GM18951 (cell line): ENCODE results near the gene SPAG4.

Experiments
- POLR2A ChIP-seq: IDR thresholded peaks from 4 replicates; pipeline ENCODE4 v1.6.1; 2011; ENCODE audit warnings: mild to moderate bottlenecking; ENCODE audit not compliant: insufficient read length, insufficient read depth; ENCODE audit errors: extremely low read depth
- in situ Hi-C: fragments of 300-500 bp; cut with MboI; formaldehyde crosslinking; loops from one replicate; pipeline ENCODE4 v1.12.0; 2022; ENCODE audit warnings: low sequenced_read_pairs, mixed read lengths, inconsistent platforms; ENCODE audit not compliant: unreplicated experiment

Gene SPAG4

DNA sequence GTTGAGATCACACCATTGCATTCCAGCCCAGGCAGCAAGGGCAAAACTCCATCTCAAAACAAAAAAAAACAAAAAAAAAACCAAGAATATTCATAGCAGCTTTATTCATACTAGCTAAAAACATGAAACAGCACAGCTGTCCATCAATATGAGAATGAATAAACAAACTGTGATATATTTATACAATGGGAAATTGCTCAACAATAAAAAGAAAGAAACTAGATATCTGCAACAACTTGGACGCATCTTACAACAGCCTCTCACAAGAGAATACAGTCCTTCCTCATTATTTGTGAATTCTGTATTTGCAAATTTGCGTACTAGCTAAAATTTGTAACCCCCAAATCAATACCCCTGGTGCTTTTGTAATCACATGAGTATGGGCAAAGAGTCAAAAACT is 28.2 kb upstream of the SPAG4 start:
- in situ Hi-C loops: no loop called here
- no peak for TF ChIP-seq POLR2A

DNA sequence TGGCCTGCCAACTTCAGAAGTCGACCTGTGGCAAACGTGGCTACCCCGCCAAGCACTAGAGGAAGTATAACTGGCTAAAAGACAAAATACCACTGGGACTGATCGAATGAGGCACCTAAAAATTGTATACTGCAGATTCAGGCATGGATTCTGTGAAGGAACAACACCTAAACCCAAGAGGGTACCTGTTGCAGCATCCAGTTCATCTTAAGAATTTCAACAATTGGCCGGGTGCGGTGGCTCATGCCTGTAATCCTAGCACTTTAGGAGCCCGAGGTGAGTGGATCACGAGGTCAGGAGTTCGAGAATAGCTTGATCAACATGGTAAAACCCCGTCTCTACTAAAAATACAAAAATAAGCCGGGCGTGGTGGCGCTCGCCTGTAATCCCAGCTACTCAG is 27.2 kb upstream of the SPAG4 start:
- in situ Hi-C loops: no loop called here
- TF ChIP-seq POLR2A: no peak

DNA sequence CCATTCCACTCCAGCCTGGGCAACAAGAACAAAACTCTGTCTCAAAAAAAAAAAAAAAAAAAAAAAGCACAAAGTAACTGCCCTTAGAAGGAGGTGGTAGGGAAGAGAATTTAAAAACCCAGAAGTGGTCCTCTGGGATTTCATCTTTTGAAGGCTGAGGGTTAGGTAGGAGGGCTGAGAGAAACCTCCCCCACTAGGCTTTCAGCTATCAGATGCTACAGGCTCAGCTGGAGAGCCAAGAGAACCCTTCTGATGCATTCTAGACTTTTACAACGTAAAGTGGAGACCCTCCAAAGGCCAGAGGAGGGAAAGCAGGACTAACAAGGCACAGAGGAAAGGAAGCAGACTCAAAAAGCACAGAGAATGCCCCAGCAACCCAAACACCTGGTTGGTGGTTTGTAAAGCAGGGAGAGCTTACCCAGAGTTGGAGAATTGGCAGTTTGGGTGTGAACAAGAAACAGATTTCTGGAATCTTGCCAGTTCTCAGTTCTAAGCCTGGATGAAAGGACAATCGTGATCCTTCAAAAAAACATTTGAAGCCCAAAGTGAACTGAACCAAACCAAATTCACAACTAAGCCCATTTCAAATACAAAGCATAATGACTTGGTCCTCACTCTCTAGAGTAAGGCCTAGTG is 23.2 kb upstream of the SPAG4 start:
- in situ Hi-C loops: no loop called here
- TF ChIP-seq POLR2A: no peak

DNA sequence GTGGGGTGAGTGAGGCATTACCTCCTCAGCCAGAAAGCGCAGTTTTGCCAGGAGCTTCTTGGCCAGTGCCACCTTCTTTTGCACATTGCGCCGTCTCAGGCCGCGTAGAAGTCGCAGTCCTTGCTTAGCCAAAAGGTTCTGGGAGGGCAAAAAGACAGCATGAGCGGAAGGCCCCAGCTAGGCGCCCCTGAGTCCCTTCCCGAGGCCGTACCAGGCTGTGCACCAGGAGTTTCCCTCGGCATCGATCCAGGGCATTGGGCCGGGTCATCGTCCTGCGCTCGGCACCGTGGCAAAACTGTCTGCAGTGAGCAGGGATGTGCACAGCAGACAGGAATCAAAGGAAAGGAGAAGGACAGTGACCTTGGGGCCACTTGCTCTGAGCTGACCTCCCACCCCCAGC is 20.2 kb upstream of the SPAG4 start:
- in situ Hi-C loops: no loop called here
- TF ChIP-seq POLR2A: no peak

DNA sequence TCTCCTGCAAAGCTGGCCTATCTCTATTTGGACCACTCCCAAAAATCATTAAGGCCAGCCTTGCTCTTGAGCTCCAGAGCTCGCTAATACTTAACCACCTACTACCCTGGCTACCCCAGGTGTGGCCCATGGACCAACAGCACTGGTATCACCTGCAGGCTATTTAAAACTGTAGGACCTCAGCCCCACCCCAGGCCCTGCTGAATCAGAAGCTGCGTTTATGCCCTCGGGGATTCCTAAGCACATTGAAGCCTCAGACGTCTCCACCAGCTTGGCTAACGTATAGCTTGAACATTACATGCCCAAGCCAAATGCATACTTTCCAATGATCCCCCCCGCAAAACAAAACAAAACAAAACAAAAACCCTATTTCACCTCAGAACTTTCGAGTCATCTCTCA is 19.7 kb upstream of the SPAG4 start:
- no peak for TF ChIP-seq POLR2A
- in situ Hi-C loops: no loop called here

DNA sequence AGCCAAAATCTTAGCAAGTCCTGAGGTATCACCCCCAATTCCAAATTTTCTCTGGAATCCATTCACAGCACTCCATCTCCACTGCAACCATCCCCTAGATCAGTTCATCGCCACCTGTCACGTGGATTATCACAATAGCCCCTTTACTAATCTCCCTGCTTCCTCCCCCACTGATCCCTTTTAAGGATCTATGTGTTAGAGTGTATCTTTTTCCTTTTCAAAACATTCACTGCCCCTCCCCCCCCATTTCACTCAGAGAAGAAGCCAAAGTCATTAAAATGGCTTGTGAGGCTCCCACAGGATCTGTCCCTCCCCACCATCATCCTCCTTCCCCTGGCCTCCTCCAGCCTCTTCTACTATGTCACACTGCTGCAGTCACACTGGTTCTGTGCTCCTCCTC is 18.4 kb upstream of the SPAG4 start:
- TF ChIP-seq POLR2A: no peak
- in situ Hi-C loops: no loop called here

DNA sequence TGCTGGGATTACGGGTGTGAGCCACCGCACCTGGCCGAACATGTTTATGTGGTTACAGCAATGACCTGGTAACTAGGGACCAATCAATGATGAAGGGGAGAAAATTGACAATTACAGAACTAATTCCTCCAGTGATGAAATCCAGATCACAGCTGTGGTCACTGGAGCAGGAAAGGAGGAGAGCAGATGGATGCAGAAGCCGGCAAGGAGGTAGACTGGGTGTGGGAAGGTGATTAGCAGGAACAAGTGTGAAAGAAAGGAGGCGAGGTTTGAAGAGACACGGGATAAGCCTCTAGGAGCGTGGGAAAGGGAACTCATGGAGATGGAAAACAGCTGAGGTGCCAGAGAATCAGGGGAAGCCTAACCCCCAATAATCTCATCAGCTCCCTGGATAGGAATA is 17.2 kb upstream of the SPAG4 start:
- in situ Hi-C loops: no loop called here
- no peak for TF ChIP-seq POLR2A

DNA sequence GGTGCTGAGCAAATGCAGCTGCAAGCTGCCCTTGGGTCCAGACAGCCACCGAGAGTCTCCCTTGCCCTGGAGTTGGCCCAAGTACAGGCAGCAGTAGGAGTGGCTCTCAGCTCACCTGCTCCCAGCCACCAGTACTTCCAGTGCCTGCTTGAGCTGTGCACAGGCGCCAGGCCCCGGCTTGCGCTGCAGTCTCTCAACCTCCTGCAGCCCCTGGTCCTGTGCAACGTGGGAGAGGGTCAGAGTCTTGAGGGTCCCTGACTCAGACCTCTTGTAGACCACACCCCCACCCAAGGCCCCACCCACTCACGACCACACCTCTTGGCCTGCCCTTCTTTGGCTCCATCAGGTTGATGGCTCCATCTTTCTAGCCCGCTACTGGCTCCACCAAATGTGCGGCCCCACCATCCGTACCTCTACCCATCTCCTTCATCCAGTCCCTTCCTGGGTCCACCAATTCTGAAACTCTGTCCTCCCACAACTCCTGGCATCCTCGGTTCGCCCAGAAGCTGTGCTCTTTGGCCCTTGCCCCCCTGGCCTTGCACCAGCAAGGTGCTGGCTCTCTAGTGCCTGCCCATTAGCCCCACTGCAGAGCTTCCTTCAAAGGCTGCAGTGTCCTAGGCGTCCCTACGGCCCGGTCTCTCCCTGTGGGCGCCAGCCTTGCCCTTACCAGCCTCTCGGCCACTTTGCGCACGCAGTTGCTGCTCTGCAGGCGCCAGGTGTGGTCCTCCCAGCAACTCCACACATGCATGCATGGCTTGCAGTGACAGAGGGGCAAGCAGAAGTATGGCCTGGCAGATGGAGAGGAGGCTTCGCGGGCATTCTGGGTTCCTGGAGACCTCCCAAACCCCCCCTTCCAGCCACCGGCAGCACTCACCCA is 16.5 kb upstream of the SPAG4 start:
- no peak for TF ChIP-seq POLR2A
- in situ Hi-C loops: no loop called here

DNA sequence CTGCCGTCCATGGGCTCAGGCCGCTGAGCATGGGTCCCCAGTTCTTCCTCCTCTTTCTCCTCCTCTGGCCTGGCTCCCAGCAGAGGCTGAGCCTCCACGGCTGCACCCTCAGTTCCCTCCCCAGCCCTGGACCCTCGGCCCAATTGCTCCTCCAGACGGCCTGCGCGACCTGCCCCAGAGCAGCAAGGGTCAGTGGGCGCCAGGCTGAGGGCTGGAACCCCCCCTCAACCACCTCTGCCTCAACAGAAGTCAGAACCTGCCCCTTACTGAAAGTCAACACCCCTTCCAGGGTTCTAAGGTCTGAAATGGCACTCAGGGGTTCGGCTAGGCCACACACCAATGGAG is 15.9 kb upstream of the SPAG4 start:
- in situ Hi-C loops: no loop called here
- TF ChIP-seq POLR2A: no peak

DNA sequence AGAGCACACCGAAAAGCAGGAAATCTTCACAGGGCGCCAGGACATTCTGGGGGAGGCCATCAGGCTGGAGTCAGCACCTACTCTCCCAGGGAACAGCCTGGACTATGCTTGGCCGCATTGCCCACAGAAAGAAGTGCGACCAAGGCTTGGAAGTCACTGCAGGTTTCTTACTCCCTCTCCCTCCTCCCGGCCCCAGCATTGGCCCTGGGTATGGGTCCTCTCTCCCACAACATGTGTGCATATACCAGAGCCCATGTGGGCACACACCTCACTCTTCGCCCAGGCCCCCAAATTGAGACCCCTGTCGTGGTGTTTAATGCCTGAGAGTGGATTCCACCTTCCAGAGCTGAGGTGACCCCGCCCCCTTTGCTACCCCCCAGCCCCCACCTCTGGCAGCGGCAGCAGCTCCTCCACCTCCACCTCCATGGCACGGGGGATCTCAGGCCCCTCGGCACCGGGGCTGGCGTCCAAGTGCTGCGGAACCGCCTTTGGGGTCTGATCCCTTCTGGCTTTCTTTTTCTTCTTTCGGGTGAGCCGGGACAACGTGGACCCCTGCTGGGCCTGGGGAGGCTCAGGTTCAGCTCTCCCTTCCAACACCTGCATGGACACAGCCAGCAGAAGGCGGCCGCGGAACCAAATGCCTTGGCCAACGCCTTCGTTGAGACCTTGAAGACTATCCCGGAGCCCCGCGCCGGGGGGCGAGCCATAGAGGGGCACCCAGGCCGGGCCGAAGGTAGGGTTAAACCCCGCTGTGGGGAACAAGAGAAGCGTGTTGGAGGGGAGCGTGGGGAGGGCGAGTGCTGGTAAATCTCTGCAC is 15.2 kb upstream of the SPAG4 start:
- in situ Hi-C loops: no loop called here
- TF ChIP-seq POLR2A: no peak

DNA sequence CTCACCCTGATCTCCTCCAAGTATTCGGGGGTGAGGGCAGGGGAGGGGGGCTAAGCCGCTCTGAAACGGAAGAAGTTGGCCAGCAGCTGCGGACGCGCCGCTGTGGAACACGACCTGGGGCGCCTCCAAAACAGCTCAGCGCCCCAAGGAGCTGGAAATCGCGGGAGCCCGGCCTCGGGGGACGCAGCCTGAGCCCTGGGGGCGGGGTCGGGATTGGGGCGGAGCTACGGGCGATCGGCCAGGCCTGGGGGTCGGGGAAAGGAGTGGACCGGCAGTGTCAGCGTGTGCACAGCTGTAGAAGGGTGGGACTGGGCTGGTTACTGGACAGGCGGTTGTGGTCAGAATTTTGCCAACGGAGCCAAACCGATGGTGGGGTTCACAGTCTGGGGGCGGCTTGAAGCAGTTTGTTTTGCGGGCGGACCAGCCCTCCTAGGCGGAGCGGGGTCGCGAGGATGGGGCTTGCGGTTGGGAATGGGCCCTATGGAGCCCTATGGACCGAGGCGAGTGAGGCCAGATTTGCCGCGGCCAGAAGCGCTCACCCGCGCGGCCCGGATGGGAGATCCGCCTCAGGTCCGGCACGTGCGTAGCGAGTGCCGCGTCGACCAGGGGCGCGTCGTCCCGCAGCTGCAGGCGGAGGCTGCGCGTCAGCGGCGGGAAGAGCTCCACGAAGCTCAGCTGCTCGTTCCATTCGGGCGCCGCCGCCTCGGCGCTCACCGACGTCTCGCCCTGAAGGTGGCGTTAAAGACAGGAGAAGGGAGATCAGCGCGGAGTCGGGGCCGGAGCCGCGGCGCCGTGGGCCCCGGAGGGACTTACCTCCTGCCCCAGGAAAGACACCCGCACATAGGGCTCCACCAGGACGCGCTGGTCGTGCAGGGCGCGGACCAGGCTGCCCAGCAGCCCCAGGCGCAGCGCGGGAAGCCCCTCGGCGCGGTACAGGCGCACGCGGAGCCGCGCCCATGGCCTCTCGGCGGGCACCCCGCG is 14.3 kb upstream of the SPAG4 start:
- in situ Hi-C loops: no loop called here
- no peak for TF ChIP-seq POLR2A

DNA sequence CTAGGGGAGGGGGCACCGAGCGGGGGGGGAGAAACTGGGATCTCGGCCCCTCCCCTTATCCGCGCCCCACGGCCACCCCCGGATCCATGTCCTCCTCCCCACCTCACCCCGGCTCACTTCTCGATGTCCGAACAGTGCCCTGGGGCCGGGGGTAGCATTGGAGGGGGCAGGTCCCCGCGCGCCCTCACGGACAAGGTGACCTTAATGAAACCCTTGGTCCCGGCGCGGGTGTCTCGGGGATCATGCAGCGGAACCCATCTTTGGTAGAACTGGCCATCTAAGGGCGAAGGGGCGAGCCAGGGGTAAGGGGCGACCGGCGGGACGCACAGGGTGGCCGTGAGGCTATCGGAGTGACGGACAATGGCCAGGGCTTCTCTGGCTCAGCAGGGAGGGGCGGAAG is 13.6 kb upstream of the SPAG4 start:
- in situ Hi-C loops: no loop called here
- no peak for TF ChIP-seq POLR2A
